T follicular helper cell (primary cell): ENCODE data around the gene KREMEN1.
"Not testable (repeated sequence)": the region's sequence is repeated elsewhere in the genome, so short reads cannot be mapped to it uniquely, and the experiment has no call there.

ENCODE experiments used
- DNase-seq: peaks from one replicate; pipeline ENCODE4 v3.0.0-alpha.2; 2020; ENCODE audit warnings: low read depth

Gene KREMEN1

DNA sequence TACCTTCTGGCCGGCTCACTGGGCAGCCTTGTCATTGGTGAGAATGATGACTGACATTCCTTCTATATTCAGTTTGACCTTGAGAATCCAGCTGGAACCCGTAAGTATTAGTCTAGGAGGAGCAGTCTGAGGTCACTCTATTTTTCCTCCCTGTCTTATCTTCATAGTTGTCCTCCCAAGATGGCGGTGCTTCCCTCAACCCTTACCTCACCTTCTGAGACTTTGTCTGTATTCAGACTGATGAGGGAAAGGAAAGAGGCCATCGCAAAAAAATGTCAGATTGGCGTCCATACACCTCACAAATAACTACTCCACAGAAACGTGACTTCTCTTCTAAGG, 6.0 kb downstream of the KREMEN1 start:
- DNase-seq, result no peak

DNA sequence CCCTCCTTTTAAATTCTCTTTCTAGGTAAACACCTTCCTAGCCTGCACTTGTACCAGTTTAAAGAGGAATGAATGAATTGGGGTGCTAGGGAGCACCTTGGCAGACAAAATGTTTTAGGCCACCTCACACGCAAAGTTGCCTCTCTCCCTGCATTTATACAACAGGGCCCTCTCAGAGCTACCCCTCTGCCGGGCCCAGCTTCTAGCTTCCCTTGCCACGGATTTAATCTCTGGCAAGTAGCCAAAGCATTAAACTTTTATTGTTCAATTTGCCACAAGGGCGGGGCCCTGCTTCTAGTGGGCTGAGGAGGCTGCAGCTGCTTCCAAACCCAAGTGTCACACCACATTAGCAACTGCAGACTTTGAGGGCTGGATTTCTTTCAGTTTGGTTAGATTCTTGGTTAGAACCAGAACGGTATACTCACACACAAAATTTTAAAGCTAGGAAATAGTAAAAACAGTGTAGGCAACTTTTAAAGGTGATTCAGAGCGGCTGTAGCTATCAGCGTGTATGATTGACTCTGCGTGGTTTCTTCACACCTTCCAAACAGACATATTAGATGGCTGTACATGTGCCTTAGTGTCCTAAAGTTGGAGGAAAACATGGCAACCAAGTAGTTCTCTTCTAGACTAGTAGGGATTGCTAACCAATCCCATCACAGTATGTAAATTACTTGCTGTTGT, 6.5 kb downstream of the KREMEN1 start:
- no peak for DNase-seq

DNA sequence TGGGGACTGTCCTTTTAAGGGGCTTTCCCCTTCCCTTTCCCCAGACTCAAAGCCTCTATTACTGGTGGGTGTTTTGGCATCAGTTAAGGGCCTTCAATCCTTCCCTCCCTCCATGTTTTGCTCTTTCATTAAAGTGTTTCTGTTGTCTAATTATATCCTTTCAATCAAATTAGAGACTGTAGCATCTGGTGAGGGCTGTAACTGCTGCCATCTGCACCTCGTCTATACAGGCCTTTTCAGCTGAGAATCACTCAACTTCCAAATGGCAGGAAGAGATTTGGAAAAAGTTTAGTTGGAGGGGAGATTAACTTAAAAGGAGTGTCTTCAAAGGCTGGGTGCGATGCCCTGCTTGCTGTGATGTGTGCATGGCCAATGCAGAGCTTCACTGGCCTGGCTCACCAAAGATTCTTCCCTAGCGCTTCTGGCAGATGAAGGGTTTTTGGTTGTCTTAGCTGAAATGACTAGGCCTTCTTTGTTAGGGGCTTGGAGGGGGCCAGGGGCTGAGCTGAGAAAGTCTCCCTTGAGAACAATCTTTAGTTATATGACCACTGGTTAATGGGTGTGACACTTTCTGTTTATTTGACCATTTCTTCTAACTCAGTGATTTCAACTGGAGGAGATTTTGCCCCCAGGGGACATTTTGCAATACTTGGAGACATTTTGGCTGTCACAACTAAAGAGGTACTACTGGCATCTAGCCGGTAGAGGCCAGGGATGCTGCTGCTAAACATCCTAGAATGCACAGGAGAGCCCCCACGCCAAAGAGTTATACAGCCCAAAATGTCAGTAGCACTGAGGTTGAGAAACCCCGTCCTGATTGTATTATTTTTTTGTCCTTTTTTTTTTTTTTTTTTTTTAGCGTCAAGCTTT, 7.5 kb downstream of the KREMEN1 start:
- DNase-seq, result no peak

DNA sequence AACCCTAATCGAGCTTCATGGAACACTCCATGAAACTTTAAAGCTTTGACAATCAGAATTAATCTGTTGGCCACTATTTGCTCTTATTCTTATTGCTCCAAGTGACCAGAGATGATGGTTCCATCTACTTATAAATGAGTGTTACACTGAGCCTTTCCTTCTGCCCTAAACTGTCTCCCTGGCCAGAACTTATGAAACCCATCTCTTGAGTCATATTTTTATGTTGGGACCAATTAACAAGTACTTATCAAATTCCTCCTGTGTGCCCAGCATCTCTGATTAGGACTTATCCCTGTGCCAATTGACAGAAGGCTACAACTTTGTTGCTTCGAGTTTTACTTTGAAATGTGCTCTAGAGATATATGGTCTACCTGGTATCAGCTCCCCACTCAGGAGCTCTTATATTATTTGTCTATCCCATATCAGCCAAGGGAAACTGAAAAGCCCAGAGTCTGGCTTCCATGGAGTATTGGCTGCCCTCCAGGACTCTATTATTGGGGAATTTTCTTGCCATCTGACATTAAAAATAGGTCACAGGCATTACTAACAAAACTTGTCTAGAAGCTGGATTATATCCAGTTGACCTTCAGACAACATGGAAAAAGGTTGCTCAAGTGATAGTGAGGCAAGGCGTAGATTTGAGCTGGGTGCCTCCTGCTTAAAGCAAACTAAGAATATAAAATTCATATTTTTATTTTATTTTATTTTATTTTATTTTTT, 8.8 kb downstream of the KREMEN1 start:
- DNase-seq, result no peak

DNA sequence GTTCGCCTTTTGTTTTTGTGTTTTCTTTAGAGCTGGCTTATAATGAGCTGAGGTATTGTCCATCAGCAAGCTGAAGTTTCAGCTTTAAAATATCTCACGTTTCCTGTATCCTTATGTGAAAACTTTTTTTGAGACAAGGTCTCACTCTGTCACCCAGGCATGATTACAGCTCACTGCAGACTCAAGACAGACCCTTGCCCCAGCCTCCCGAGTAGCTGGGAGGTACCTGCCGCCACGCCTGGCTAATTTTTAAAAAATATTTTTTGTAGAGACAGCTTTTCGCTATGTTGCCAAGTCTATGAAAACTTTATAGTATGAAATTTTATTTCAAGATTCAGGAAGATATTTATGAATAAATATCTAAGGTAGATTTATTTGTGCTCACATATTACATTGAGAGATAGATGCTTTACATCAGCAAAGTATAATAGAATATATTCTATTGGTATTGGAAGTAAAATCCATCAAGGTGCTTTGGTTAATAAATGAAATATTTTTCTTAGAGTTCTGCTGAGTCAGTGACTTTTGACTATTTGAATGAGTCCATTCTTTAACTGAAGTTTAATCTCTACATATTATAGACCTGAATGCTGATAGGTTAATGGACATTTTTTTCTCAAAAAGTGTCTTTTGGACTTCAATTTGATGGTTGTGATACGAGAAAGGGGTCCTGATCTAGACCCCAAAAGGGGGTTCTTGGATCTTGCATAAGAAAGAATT, 10.2 kb downstream of the KREMEN1 start:
- DNase-seq, result no peak

DNA sequence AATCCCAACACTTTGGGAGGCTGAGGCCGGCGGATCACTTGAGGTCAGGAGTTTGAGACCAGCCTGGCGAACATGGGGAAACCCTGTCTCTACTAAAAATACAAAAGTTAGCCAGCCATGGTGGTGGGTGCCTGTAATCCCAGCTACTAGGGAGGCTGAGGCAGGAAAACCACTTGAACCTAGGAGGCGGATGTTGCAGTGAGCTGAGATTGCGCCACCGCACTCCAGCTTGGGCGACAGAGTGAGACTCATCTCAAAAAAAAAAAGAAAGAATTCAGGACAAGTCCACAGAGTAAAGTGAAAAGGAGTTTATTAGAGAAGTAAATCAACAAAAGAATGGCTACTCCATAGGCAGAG, 10.7 kb downstream of the KREMEN1 start:
- not testable (repeated sequence) for DNase-seq

DNA sequence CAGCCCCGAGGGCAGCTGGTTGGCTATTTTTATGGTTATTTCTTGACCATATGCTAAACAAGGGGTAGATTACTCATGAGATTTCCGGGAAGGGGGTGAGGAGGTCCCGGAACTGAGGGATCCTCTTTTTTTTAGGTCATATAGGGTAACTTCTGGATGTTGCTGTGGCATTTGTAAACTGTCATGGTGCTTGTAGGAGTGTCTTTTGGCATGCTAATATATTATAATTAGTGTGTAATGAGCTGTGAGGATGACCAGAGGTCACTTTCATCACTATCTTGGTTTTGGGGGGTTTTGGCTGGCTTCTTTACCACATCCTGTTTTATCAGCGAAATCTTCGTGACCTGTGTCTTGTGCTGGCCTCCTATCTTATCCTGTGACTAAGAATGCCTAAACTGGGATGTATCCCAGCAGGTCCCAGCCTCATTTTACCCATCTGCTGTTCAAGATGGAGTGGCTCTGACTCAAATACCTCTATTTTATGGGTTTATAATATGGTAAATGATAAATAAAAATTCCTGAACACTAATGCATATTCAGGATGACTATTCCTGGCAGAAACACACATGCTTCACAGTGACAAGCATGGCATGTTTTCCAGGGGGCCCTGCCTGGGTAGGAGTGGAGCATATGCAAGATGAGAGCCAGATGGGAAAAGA, 11.2 kb downstream of the KREMEN1 start:
- DNase-seq, result no peak

DNA sequence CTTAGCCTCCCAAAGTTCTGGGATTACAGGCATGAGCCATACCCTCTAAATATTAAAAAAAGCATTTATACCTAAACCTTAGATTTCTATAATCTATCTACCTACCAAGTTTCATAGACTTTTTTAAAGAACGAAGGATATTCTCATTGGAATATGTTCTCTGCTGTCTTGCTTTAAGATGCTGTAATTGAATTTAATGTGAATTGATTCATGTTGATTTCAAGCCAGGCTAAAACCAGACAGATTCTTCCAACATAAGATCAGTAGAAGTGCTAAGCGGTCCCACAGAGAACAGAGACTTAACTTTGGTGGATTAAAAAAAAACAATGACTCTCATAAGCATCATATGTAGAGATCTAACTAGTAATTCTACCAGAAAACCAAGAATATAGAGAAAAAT, 14.2 kb downstream of the KREMEN1 start:
- no peak for DNase-seq

DNA sequence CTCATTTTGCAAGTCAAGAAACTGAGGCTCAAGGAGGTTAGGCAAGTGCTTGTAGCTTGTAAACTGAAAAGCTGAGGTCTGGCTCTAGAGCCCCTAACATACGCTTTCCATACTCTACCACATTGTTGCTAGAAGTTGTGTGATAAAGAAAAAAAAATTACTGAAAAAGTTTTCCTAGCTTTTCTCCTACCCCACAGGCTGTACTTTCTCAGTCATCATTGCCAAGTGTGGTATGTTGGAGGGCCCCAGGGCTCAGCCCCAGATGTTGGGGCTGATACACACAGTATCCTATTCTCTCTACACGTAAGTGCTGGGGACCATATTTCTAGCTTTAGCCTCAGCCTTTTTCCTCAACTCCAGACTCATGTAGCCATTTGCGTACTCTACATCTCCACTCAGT, 16.0 kb downstream of the KREMEN1 start:
- DNase-seq, result no peak

DNA sequence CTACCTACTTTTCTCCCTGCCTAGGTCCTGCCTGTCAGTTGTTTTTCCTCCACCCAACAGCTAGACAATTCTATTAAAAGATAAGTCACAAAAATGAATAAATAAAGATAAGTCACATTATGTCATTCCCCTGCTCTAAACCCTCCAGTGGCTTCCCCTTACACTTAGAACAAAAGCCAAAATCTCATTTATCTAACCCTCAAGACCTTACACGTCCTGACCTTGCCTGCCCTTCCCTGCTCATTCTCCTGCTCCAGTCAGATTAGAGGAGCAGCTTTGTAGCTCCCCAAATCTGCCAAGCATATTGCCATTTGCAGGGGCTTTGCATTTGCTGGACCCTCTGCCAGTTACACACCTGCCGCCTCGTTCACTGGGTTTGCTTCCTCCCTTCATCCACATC, 16.7 kb downstream of the KREMEN1 start:
- no peak for DNase-seq

DNA sequence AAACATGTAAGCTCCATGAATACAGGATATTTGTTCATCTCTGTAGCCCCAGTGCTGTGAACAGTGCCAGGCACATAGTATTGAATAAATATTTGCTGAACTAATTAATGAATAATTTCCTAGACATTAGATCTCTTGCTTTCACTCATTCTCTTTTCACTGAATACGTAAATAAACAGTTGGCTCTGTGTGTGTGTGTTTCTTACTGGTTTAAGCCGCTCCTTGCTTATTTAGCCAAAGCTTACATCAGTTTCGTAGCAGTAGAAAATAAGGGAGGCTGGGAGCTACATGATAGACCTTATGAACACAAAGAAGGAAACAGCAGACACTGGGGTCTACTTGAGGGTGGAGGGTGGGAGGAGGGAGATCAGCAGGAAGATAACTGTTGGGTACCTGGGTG, 17.2 kb downstream of the KREMEN1 start:
- no peak for DNase-seq

DNA sequence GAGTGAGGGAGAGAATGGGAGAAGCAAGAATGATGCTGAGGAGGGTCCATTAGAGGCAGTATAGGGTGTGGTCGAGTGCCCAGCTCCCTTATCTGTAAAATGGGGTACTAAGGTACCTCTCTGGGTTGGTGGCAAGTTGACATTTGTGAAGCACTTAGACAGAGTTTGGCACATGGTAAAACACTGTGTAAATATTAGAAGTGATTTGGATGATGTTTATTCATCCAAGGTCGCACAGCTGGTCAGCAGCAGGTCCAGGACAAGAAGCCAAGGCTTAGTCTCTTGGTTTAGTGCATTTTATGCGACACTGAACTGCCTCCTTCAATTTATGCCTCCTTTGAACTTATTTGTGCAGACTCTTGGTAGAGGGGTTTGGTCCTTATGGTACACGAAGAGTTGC, 19.4 kb downstream of the KREMEN1 start:
- DNase-seq, result no peak

DNA sequence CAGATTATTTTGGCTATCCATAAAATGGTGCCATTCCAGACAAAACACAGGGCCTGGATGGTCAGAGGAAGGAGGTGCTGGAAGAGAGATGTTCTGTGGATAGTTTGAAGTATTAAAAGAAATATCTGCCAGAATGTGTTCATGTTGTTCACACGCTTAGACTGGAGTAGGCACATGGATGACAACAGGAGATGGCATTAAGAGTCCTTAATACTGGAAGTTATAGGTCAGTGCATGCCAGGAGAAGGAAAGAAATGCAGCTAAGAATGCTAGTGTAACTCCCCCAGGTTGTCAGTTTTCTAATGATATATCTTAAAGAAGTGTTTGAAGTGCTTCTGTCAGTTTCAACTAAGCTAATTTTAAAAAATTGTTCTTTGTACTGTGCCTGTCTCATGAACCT, 20.2 kb downstream of the KREMEN1 start:
- DNase-seq, result no peak

DNA sequence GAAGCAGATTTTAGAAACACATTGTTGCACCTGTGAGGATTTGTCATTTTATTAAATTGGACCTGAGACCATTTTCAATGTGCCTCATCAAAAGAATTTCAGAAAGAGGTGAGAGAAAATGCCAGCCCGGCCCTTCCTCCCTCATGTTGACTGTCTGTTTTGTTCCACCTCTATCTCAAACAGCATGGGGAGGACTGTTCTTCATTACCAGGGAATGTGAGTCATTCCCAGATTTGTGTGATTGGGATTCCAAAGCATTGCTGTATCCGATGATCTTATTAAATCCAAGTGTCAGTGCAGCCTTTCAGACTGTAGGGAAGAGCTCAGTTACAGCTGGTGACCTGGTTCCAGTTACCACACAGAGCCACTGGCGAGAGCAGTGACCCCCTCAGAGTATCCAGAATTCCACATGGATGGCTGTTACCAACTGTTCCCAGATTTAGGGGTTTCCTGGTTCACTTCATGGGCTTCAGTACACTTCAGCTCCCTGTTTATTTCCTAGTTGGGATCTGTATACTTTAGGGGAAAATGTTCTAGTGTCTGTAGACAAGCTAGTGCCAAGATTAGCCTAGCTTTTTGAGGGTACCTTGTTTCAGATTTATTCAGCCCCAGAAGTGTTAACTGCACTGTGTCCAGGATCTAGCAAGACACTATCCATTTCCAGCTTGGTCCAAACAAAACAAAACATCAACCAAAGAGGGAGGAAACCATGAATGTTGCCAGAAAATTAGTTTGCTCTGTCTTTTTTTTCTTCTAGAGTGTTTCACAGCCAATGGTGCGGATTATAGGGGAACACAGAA, 20.9 kb downstream of the KREMEN1 start:
- DNase-seq, result no peak

DNA sequence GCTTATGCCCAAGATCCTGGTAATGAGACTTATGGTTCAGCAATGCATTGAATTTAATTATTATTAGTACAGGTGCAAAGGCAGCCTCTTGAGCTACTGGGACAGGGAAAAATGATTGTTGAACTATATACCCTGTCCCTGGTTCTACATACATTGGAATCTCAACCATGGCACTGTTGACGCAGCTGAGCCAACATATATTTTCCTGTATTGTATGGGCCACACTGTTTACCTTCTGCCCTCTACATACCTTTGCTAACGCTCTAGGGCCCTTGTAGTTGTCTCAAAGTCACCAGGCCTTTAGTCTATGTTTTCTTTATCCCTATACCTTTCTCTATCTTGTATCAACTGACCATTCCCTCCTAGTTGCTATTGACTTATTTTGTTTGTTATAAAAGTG, 22.6 kb downstream of the KREMEN1 start:
- DNase-seq, result no peak

DNA sequence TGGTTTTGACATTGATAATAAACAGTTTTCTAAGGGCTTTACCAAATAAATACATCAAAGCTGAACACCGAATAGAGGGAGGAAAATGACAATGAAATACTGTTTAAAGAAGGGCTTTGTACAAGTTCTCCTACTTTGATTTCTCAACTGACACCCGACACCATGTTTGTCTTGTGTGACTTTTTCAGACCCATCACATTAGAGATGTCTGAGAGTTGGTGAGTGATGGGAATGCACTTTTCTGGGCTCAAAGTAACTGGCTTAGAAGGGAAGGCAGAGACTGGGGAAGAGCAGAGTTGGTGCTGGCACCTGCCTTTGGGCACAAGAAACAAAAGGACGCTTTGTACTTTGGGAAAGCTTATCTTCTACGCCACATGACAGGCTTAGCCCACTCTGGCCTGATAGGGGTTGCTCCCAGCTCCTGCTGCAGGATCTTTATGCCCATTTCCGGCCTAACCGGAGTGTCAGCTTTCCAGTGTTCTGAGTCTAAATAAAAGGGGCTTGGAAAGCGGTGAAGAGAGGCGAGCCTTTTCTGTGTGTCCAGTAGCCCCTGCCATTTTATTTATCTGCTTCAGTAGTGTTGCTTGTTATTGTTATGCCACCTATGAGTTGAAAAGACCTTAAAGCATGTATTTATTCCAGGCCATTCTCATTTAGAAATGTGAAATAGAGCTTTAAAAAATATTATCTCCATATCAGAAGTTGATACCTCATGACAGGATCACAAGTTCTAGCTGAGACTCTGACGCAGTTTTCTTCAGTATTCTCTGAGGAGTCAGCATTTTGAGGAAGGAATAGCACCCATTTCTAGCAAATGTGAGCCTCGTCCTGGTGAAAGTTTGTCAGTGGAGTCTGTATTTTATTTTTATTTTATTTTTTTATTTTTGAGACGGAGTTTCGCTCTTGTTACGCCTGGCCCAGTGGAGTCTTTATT, 24.2 kb downstream of the KREMEN1 start:
- no peak for DNase-seq

DNA sequence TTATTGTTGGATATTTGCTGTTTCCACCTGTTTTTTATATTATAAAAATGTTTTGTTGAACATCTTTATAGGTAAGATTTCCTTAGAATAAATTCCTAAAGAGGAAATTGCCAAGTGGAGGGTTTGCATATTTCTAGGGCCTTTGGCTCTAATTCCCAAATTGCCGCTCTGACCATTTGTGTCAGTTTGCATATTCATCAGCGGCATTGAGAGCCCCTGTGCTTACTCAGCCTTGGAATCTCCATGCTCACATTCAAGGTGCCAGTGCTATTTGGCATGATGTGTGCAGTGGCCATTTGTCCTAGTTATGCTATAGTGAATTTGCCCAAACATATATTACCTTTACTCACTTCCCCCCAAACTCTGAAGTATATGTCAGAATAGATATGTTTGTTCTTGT, 25.5 kb downstream of the KREMEN1 start:
- DNase-seq, result no peak

DNA sequence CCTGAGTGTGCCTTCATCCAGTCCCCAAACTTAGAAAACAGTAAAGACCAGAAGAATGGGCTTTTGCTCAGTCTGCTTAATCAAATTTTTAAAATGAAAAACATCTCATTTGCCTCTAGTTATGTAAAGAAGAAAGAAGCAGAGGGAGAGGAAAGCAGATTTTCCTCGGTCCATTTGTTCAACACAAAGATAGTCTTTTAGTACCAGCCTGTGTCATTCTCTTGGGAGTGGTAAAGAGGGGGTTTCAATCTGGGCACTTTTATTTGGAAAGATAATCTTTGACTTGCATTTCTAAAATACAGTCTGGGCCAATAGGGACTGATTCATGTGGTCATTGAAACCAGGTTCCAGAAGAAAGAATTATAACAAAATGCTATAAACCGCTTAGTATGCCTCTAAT, 29.5 kb downstream of the KREMEN1 start:
- DNase-seq, result no peak

DNA sequence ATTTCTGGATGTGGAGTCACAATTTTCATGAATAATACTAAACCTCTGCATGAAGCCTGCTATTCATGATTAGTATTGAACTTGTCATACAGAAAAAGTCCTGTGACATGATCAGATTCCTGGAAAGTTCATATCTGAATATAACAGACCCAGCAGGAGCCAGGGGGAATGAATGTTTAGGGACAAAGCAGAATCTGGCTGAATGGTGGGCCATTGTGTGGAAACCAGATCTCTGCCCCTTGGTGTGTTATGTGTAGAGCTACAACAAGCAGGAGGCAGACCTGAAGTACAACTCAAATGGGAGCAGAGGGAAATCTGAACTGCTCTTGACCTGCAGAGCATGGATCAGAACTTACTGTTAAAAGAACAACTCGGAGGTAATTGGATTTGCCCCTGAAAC, 30.3 kb downstream of the KREMEN1 start:
- no peak for DNase-seq

DNA sequence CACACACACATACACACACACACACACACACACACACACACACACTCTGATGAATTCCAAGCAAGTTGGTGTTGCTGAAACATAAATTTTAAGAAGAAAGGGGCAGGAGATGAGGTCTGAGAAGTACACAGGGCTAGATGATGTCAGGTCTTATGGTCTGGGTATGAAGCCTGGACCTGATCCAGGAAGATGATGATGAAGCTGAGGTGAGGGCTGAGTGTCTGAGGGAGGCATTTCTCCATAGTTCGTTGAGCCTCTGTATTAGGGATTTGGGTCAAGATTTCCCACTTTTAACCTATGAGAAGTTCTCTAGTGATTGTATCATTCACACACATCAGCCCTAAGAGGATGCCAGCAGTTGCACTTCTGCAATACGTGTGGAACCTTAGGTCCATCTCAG, 32.6 kb downstream of the KREMEN1 start:
- DNase-seq, result no peak
